ENCODE measurements around the gene AUNIP.
A peak's percentile ranks its signal among the peaks of the same experiment; 100 is the strongest.

The AUNIP gene

DNA sequence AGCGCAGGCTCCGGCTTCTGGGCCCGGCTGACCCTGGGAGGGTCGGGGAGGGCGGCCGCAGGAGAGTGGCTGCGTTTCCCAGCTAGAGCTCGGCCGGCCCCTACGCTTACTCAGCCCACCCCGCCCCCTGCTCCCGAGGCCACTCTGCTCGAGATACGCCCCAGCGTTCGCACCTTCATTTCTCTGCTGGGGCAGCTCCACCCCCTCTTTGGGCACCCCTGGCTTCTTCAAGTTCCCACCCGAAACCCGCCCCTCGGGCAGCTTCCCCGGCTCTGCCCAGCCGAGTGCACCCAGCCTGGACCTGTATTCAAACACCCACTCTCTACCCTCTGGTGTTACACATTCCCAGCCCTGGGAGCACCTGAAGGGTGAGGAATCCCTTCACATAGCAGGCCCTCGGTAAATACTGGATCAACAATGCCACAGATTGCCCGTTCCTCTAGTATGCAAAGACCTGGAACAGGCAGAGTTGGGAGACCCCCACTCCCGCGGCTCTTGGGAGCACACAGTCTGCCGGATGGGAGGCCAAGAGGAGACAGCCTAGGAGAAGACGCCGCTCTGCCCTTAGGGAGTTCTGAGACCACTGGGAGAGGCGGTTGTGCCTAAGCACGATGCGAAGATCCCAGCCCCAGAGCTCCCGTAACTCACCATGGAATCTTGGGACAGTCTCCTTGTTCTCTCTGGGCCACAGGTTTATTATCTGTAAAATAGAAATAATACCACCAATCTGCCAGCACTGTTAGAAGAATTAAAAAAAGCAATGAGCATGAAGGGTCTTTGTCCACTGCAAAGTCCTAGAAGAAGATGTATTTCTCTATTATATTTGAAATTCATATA is 16.8 kb upstream of the AUNIP start:
- TF ChIP-seq GATA2 (IDR thresholded peaks at IDR 0.05; ENCODE audit: low read depth, low read length) (no peak), GATA3 (IDR thresholded peaks at IDR 0.05; ENCODE audit: low read depth, low read length) (no peak)

DNA sequence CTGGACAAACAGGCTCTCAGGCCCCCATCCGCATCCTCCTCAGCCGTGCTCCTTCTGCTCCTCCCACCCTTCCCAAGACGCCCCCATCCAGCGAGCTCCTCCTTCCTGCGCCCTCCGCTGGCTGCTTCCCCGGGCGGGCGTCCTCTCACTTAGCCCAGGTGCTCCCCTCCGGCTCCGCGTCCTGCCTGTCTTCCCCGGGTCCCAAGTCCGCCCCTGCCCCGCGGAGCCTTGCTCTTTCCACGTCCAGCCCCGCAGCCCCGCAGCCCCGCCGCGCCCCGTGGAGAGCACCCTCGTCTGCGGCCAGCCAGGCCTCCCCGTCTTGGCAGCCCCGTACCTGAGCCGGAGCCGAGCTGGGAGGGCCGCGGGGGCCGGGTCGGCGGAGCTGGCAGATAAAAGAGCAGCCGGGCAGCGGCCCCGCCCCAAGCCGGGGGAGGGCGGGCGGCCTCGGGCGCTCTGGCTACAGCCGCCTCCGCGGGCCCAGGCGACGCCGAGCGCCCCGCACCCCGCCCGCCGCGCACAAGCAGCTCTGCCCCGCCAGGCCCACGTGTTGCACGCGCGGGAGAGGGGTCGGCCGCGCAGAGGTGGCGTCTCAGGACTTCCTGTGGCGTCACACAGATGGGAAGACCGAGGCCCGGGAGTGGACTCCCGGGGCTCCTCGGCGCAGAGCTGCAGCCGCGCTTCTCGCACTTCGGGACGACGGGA is 16.0 kb upstream of the AUNIP start, which contains the start of gene PAQR7:
PAQR7 (minus strand) TSS at position 555 of the 702 bp plus-strand sequence. CDS start 11,869 bp downstream, outside the sequence.
- TF ChIP-seq GATA3 (IDR thresholded peaks at IDR 0.05; ENCODE audit: low read depth, low read length) = no peak
- 0 out of 2 replicates have a peak, but pooled peaks have one; percentile 7 for TF ChIP-seq GATA2 (IDR thresholded peaks at IDR 0.05; ENCODE audit: low read depth, low read length)

DNA sequence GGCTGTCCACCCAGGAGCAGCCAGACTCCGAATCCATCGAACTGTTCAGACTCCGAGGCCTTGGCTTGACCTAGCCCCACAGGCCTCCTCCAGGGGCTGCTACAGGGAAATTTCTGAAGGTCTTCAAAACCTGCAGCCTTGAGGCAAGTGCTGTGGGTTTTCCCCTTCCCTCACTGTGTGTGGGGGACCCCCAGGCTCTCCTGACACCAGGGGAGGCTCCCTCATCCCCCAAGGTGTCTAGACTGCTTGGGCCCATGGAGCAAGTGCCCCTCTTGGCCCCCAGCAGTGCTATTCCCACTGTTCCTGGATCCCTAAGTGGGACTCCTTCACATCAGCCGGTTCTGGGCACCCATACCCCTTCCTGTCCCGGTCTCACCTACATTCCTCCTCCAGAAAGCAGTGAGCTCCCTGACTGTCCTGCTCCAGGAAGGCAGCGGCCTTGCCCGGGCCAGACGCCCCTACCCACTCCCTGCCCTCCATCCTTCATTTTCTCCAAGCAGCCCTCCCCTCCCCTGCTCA is 15.4 kb upstream of the AUNIP start:
- TF ChIP-seq GATA3 (IDR thresholded peaks at IDR 0.05; ENCODE audit: low read depth, low read length) (no peak), GATA2 (IDR thresholded peaks at IDR 0.05; ENCODE audit: low read depth, low read length) (no peak)

DNA sequence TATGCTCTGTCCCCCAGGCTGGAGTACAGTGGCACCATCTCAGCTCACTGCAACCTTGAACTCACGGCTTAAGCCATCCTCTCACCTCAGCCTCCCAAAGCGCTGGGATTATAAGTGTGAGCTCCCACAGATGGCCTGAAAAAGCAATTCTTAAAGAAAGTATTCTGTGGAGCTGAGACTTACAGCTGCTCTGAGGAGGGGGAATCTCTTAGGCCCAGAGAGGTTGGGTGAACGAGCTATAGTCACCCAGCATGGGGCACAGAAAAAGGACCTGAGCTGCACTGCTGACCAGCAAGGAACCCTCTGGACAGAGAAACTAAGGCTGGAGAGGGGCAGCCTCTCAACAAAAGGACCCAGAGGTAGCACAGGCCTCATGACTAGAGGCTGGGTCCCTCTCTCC is 15.0 kb upstream of the AUNIP start:
- TF ChIP-seq GATA2 (IDR thresholded peaks at IDR 0.05; ENCODE audit: low read depth, low read length) (no peak), GATA3 (IDR thresholded peaks at IDR 0.05; ENCODE audit: low read depth, low read length) (no peak)

DNA sequence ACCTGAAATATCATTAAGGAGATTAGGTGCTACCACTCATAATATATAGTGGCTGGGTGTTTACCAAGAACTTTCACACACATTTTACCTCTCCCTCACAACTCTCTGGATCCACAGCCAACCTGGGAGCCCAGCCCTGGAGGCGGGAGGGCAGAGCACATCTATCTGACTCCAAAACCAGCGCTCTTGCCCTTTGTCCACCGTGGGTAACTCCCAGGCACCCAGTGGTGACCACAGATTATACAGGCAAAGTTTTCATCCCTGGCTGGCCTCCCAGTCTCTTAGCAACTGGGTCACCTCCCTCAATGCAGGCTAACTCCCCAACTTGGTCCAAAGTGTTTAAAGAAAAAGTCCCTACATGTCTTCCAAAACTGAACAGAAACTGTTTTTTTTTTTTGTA is 13.9 kb upstream of the AUNIP start:
- TF ChIP-seq GATA3 (IDR thresholded peaks at IDR 0.05; ENCODE audit: low read depth, low read length) (no peak), GATA2 (IDR thresholded peaks at IDR 0.05; ENCODE audit: low read depth, low read length) (no peak)

DNA sequence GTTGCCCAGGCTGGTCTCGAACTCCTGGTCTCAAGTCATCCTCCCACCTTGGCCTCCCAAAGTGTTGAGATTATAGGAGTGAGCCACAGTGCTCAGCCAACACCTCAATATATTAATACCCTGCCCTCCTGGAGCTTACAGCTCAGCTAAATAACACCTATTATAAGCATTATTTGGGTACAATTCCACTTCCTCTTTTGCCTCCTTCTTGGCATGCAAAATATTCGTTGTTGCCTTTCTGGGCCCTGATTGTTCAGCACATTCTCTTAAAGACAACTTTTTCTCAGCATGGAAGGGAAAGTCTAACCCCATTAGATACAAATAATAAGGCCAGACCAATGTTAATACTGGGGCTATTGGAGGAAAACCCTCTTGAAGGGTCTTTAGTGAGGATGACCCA is 13.5 kb upstream of the AUNIP start:
- TF ChIP-seq GATA3 (IDR thresholded peaks at IDR 0.05; ENCODE audit: low read depth, low read length) = no peak
- no peak for TF ChIP-seq GATA2 (IDR thresholded peaks at IDR 0.05; ENCODE audit: low read depth, low read length)

DNA sequence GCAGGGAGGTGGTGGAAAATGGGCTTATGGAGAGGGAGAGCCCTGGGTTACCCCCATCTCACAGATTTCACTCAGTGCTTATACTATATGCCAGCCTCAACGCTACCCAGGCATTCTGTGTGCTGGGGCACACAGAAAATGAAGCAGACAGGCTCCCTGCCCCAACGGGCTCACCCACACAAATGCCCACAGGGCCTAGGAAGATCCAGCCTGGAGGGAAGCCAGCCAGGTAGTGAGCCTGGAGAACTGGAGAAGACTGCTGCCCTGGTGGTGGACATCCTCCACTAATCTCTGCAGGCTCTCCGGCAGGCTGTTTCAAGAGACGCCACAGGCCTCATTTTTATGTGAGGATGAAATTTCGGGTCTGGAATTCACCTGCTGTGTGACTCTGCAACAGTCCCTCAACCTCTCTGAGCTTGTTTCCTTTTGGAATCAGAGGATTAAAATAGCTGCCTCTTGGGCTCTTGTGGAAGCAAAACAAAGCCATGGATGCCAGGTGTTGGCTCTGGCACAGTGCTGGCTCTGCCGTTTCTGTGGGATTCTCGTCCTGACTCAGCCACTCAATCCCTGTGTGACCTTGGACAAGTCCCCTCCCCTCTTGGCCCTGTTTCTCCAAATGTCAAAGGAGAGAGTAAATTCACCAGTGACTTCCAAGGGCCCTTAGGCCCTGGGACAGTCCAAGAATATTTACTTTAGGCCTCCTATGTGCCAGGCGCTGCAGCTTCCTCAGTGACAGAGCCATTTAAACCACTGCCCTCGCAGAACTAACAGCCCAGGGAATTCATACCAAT is 12.6 kb upstream of the AUNIP start:
- TF ChIP-seq GATA2 (IDR thresholded peaks at IDR 0.05; ENCODE audit: low read depth, low read length) (no peak), GATA3 (IDR thresholded peaks at IDR 0.05; ENCODE audit: low read depth, low read length) (no peak)

DNA sequence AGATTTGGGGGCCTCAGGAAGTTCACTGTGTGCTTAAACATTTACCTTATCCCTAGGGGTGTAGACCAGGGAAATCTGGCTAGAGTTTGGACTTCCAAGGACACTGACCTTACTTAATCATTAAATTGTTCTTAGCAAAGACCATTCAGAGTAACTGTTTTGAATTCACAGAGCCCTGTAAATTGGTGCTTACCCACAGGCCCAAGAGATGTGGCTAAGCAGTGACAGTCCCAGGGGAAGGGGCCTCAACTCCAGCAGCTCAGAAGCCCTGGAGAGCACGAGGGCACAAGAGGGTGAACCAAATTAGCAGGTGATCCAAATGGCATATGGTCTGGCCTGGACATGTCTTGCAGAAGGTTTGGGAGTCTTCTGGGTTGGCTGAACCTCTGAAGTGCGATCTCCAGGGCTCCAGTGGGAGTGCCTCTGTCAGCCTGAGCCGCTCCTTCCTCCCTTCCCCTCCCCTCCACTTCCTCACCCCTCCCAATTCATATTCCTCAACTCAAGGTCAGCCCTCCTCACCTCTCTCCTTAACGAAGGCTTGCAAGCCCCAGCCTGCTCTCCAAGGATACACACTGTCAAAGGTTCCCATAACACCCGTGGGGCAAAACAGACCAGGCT is 11.9 kb upstream of the AUNIP start:
- no peak for TF ChIP-seq GATA2 (IDR thresholded peaks at IDR 0.05; ENCODE audit: low read depth, low read length)
- no peak for TF ChIP-seq GATA3 (IDR thresholded peaks at IDR 0.05; ENCODE audit: low read depth, low read length)

DNA sequence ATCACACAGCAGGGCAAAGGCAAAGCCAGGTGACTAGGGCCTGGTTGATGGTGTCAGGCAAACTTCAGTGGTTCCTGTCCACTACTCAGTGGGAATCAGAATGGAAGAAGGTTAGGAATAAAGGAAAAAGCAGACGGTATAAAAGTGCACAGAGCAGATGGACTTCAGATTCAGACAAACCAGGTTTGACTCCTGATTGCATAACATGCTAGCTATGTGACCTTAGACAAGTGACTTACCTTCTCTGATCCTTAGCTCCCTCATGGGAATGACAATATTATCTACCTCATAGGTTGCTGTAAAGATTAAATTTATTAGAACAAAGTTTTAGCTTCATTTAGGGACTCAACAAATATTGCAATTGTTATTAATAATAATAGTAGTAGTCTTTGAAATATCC is 11.4 kb upstream of the AUNIP start:
- TF ChIP-seq GATA3 (IDR thresholded peaks at IDR 0.05; ENCODE audit: low read depth, low read length) (no peak), GATA2 (IDR thresholded peaks at IDR 0.05; ENCODE audit: low read depth, low read length) (no peak)

DNA sequence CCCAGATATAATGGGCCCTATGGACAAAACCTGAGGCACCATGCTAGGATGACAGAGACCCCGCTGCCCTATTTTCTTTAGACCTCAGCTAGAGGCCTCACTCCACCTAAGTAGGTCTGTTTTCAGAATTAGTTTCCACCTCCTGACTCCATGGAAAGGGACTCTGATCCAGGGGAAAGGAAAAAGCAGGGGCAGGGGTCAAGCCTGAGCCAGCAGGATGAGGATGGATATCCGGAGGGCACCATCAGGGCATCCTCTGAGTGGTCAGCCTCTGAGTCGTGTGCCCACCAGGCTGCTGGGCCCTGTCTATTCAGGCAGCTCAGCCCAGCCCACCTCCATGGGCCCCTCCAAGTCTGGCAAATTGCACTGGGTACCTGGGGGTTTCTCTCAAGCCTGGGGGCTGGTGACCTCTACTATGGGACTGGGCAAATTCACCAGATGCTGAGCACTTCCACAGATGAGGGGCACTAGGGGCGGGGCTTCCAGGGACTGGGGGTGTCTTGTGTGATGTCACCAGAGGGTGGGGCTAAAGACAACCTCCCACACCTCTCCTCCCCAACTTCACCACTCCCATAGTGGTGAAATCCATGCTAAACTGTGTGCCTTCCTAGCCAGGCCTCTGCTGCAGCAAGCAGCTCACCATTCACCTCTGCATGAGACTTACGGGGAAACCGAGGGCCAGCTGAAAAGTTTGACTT is 10.8 kb upstream of the AUNIP start:
- TF ChIP-seq GATA3 (IDR thresholded peaks at IDR 0.05; ENCODE audit: low read depth, low read length) (no peak), GATA2 (IDR thresholded peaks at IDR 0.05; ENCODE audit: low read depth, low read length) (no peak)

DNA sequence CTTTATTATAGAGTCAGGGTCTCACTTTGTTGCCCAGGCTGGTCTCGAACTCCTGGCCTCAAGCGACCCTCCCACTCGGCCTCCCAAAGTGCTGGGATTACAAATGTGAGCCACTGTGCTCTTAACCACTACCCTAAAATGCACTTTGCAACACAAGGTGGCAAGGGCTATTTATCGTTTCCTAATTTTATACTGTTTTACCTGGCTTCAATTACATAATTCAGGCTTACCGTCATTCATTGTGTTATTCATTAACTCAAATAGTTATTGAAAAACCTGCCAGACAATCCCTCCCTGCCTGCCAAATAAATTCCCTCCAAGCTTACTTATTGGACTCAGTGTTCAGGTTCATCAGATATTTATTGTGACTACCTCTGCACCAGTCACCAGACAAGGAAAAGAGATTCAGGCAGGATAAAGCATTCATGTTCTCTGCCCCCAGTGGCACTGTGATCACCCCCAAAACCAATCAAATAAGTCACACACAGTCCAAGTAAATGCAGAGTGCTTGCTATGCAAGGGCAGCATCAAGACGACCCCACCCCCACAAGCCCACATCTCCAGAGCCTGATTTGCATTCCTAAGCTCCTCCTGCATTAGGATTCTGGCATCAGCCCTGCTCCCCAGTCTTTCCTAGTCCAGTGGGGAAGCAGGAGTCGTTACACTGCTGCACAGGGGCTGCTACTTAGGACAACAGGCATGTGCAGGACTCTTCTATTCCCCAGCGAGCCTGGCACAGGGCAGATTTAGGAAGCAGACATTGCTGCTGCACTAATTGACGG is 8.1 kb upstream of the AUNIP start:
- TF ChIP-seq GATA3 (IDR thresholded peaks at IDR 0.05; ENCODE audit: low read depth, low read length) (no peak), GATA2 (IDR thresholded peaks at IDR 0.05; ENCODE audit: low read depth, low read length) (no peak)

DNA sequence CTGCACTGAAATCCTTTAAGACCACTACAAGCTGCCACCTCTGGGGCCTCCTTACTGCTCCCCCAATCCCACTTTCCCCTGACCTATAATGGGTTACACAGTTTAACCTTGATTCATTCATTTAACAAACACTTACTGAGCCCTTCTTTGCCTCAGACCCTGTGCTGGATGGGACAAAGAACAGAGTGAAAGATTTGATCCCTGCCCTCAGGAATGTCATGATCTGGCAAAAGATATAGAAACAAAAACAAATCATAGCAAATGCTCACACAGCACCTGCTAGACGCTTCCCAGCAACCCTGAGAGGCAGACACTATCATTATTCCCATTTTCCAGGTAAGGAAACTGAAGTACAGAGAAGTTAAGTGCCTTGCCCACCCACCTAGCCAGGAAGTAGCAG is 7.0 kb upstream of the AUNIP start:
- TF ChIP-seq GATA2 (IDR thresholded peaks at IDR 0.05; ENCODE audit: low read depth, low read length) = no peak
